Measurements from ENCODE around the gene PKHD1. TPM values are rescaled to one million over a fixed set of nuclear protein-coding genes. Genes with fewer than 3 reads are reported as not detected.
"Not testable (repeated sequence)": the region's sequence is repeated elsewhere in the genome, so short reads cannot be mapped to it uniquely, and the experiment has no call there.

The PKHD1 gene
- total RNA-seq, 1 experiment from 2014 or later = 0.40 TPM

DNA sequence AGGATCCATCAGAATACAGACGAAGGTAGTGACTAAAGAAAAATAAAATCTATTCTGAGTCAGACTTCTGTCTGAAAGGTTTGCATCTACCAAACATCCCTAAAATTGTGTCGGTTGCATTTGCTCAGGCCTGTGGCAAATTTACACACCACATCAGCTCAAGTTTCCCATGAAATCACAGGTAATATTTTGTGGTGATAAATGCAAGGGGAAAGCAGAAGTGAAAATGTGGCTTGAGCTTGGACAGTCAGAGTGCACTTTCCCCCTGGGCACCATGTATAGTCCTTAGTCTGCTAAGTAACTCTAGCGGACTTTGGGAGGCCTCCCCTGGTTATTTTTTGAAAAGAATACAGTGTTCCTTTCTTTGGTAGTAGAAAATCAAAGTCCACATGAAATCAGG, 159.1 kb downstream of the PKHD1 start:
- POLR2A ChIA-PET (ENCODE audit: unreplicated experiment) = no interaction called here
- no TSS peak for BruUV-seq (replicated peaks)
- TF ChIP-seq, protein P1, sequence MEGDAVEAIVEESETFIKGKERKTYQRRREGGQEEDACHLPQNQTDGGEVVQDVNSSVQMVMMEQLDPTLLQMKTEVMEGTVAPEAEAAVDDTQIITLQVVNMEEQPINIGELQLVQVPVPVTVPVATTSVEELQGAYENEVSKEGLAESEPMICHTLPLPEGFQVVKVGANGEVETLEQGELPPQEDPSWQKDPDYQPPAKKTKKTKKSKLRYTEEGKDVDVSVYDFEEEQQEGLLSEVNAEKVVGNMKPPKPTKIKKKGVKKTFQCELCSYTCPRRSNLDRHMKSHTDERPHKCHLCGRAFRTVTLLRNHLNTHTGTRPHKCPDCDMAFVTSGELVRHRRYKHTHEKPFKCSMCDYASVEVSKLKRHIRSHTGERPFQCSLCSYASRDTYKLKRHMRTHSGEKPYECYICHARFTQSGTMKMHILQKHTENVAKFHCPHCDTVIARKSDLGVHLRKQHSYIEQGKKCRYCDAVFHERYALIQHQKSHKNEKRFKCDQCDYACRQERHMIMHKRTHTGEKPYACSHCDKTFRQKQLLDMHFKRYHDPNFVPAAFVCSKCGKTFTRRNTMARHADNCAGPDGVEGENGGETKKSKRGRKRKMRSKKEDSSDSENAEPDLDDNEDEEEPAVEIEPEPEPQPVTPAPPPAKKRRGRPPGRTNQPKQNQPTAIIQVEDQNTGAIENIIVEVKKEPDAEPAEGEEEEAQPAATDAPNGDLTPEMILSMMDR (conservative IDR thresholded peaks at IDR 0.05; ENCODE audit: low read depth, low read length) = no peak
- TF ChIP-seq EZH2 (IDR thresholded peaks at IDR 0.05; ENCODE audit: low read length, unreplicated experiment) (no peak), EZH2phosphoT487 (IDR thresholded peaks at IDR 0.05; ENCODE audit: borderline replicate concordance, low read length) (no peak)
- Histone ChIP-seq H2AFZ (ENCODE audit: low read length) (no peak overlapping the region), H4K20me1 (ENCODE audit: low read length) (no peaks in the 10 kb centered on the region), H3K9ac (ENCODE audit: low read length) (no peak overlapping the region), H3K9me2 (replicated peaks; ENCODE audit: low read length) (no peaks in the 10 kb centered on the region), H3K9me3 (ENCODE audit: low read length) (no peaks in the 10 kb centered on the region), H3K27me3 (ENCODE audit: low read length) (no peaks in the 10 kb centered on the region), H3K27ac (ENCODE audit: low read length) (no peak overlapping the region), H3K4me3 (ENCODE audit: low read length) (no peak overlapping the region), H3F3A (ENCODE audit: low read length, unreplicated experiment) (no peaks in the 10 kb centered on the region), H3K4me2 (ENCODE audit: low read length) (no peak overlapping the region), H3K4me1 (ENCODE audit: insufficient read depth, low read length) (no peaks in the 10 kb centered on the region), H3K79me2 (ENCODE audit: low read length) (no peaks in the 10 kb centered on the region), H3K36me3 (ENCODE audit: low read depth, low read length) (no peaks in the 10 kb centered on the region)
- intact Hi-C loops (cut with micrococcal nuclease) = no loop called here
- no peak for DNase-seq
- CTCF ChIA-PET = no interaction called here
- no peak for ATAC-seq

DNA sequence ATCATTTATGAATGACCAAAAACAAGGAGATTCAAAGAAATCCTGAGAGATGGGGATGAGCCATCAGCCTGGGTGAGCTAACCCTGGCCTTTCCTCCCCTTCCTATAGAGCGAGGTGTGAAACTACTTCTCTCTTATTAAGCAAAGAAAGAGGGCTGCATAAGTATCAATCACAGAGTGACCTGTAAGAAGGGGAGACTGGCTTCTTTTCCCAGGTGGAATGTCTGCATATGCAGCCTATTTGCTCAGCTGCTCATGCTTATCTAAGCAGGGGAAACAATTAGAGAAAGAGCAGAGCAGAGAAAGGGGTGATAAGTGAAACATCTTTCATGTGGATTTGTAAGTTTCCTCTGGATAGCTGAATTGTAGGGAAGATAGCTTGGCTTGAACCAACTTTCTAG, 160.0 kb downstream of the PKHD1 start:
- Histone ChIP-seq H3K27me3 (ENCODE audit: low read length) (no peaks in the 10 kb centered on the region), H3K9me2 (replicated peaks; ENCODE audit: low read length) (no peaks in the 10 kb centered on the region), H3K4me2 (ENCODE audit: low read length) (no peak overlapping the region), H3K36me3 (ENCODE audit: low read depth, low read length) (no peaks in the 10 kb centered on the region), H3K27ac (ENCODE audit: low read length) (no peak overlapping the region), H3K9ac (ENCODE audit: low read length) (no peak overlapping the region), H4K20me1 (ENCODE audit: low read length) (no peaks in the 10 kb centered on the region), H2AFZ (ENCODE audit: low read length) (no peak overlapping the region), H3K79me2 (ENCODE audit: low read length) (no peaks in the 10 kb centered on the region), H3F3A (ENCODE audit: low read length, unreplicated experiment) (no peaks in the 10 kb centered on the region), H3K4me3 (ENCODE audit: low read length) (no peak overlapping the region), H3K4me1 (ENCODE audit: insufficient read depth, low read length) (no peaks in the 10 kb centered on the region), H3K9me3 (ENCODE audit: low read length) (no peaks in the 10 kb centered on the region; the same call in 1 of the 2 replicates)
- ATAC-seq (no peak), DNase-seq (no peak)
- TF ChIP-seq EZH2phosphoT487 (IDR thresholded peaks at IDR 0.05; ENCODE audit: borderline replicate concordance, low read length) (no peak), EZH2 (IDR thresholded peaks at IDR 0.05; ENCODE audit: low read length, unreplicated experiment) (no peak)
- TF ChIP-seq, protein P1 (conservative IDR thresholded peaks at IDR 0.05; ENCODE audit: low read depth, low read length) = no peak
- intact Hi-C loops (cut with micrococcal nuclease) = no loop called here
- BruUV-seq (replicated peaks) = no TSS peak
- POLR2A ChIA-PET (ENCODE audit: unreplicated experiment) = no interaction called here
- CTCF ChIA-PET = no interaction called here

DNA sequence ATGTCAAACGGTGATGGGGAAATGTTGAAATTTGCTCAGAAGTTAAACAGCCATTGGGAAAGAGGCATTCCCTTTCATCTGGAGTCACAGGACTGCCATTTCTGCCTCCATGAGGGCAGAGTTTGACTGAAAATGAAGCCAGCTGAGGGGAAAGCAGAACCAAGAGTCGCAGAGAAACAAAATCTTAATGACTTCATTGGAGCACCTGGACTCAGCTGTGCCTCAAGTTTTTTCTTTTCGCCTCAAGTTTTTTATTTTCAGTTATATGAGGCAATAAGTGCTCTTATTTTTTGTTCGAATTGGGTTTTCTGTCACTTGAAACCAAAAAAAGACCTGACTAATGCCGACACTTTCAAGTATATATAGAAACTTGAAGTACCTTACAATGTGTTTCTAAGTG, 161.3 kb downstream of the PKHD1 start:
- TF ChIP-seq, protein P1 (conservative IDR thresholded peaks at IDR 0.05; ENCODE audit: low read depth, low read length) = no peak
- TF ChIP-seq EZH2phosphoT487 (IDR thresholded peaks at IDR 0.05; ENCODE audit: borderline replicate concordance, low read length) (no peak), EZH2 (IDR thresholded peaks at IDR 0.05; ENCODE audit: low read length, unreplicated experiment) (no peak)
- Histone ChIP-seq H3K27ac (ENCODE audit: low read length) (no peak overlapping the region), H3F3A (ENCODE audit: low read length, unreplicated experiment) (no peaks in the 10 kb centered on the region), H3K9ac (ENCODE audit: low read length) (no peak overlapping the region), H3K4me1 (ENCODE audit: insufficient read depth, low read length) (no peaks in the 10 kb centered on the region), H3K9me2 (replicated peaks; ENCODE audit: low read length) (no peaks in the 10 kb centered on the region), H3K36me3 (ENCODE audit: low read depth, low read length) (no peaks in the 10 kb centered on the region), H4K20me1 (ENCODE audit: low read length) (no peaks in the 10 kb centered on the region), H3K27me3 (ENCODE audit: low read length) (no peaks in the 10 kb centered on the region), H3K4me2 (ENCODE audit: low read length) (no peak overlapping the region), H2AFZ (ENCODE audit: low read length) (no peak overlapping the region), H3K79me2 (ENCODE audit: low read length) (no peaks in the 10 kb centered on the region), H3K9me3 (ENCODE audit: low read length) (no peaks in the 10 kb centered on the region; the same call in 1 of the 2 replicates), H3K4me3 (ENCODE audit: low read length) (no peak overlapping the region)
- POLR2A ChIA-PET (ENCODE audit: unreplicated experiment) = no interaction called here
- ATAC-seq = no peak
- CTCF ChIA-PET = no interaction called here
- DNase-seq = no peak
- intact Hi-C loops (cut with micrococcal nuclease) = no loop called here
- BruUV-seq (replicated peaks) = no TSS peak

DNA sequence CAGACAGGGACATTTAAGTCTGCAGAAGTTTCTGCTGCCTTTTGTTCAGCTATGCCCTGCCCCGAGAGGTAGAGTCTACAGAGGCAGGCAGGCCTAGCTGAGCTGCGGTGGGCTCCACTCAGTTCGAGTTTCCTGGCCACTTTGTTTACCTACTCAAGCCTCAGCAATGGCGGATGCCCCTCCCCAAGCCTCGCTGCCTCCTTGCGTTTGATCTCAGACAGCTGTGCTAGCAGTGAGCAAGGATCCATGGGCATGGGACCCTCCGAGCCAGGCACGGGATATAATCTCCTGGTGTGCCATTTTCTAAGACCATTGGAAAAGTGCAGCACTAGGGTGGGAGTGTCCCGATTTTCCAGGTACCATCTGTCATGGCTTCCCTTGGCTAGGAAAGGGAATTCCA, 164.9 kb downstream of the PKHD1 start:
- H3K9ac ChIP-seq (ENCODE audit: low read length); H3K27me3 ChIP-seq (ENCODE audit: low read length); H4K20me1 ChIP-seq (ENCODE audit: low read length); H3K4me2 ChIP-seq (ENCODE audit: low read length); H2AFZ ChIP-seq (ENCODE audit: low read length); BruUV-seq (replicated peaks); POLR2A ChIA-PET (ENCODE audit: unreplicated experiment); intact Hi-C loops (cut with micrococcal nuclease); ATAC-seq; H3K9me2 ChIP-seq (replicated peaks; ENCODE audit: low read length); H3K4me1 ChIP-seq (ENCODE audit: insufficient read depth, low read length); DNase-seq; H3K9me3 ChIP-seq (ENCODE audit: low read length); CTCF ChIA-PET; H3K27ac ChIP-seq (ENCODE audit: low read length); H3K79me2 ChIP-seq (ENCODE audit: low read length); H3K36me3 ChIP-seq (ENCODE audit: low read depth, low read length); H3K4me3 ChIP-seq (ENCODE audit: low read length); H3F3A ChIP-seq (ENCODE audit: low read length, unreplicated experiment): not testable (repeated sequence)

DNA sequence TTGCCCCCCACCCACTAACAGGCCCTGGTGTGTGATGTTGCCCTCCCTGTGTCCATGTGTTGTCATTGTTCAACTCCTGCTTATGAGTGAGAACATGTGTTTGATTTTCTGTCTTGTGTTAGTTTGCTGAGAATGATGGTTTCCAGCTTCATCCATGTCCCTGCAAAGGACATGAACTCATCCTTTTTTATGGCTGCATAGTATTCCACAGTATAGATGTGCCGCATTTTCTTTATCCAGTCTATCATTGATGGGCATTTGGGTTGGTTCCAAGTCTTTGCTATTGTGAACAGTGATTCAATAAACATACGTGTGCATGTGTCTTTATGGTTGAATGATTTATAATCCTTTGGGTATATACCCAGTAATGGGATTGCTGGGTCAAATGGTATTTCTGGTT, 169.1 kb downstream of the PKHD1 start:
- H3K4me2 ChIP-seq (ENCODE audit: low read length); H3K36me3 ChIP-seq (ENCODE audit: low read depth, low read length); H3K27ac ChIP-seq (ENCODE audit: low read length); H2AFZ ChIP-seq (ENCODE audit: low read length); intact Hi-C loops (cut with micrococcal nuclease); H4K20me1 ChIP-seq (ENCODE audit: low read length); ATAC-seq; H3K79me2 ChIP-seq (ENCODE audit: low read length); POLR2A ChIA-PET (ENCODE audit: unreplicated experiment); H3K9me2 ChIP-seq (replicated peaks; ENCODE audit: low read length); H3K27me3 ChIP-seq (ENCODE audit: low read length); CTCF ChIA-PET; H3K4me1 ChIP-seq (ENCODE audit: insufficient read depth, low read length); H3K9me3 ChIP-seq (ENCODE audit: low read length); BruUV-seq (replicated peaks); H3F3A ChIP-seq (ENCODE audit: low read length, unreplicated experiment); H3K4me3 ChIP-seq (ENCODE audit: low read length); DNase-seq; H3K9ac ChIP-seq (ENCODE audit: low read length): not testable (repeated sequence)
